ENCODE results near the gene GNG14.

DNA sequence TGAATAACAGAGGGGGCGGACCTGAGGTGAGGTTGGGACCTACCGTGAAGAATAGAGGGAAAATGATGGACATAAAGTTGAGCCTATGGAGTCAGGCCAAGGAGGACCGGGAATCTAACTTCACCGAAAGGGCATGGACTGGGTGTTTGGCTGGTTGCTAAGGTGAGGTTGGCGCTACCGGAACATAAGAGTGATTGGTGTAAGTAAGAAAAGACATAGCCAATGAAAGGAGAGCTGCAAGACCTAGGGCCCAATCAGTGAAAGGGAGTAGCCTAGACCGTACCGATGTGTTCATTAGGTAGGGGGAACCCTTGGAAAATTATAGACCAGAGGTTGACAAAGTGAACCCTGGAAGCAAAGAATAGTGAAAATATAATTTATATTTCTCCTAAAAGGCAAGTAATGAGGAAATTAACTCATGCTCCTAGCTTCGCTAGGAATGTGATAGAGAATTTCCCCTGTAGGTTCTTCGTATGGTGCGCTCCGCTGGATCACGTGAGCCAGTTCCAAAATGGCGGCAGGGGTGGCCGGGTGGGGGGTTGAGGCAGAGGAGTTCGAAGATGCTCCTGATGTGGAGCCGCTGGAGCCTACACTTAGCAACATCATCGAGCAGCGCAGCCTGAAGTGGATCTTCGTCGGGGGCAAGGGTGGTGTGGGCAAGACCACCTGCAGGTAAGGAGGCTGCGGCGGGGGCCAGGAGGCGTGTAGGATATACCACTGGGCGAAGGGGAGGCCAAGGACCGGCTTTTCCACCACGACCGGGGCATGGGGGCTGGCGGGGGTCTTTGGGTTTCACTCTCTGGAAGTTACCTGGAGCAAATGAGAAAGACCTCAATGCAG lies 49.4 kb downstream of the GNG14 start, which contains the start of gene GET3:
- TF ChIP-seq CTCF (IDR thresholded peaks at IDR 0.05; ENCODE audit: poor library complexity) (no peak), EZH2 (IDR thresholded peaks at IDR 0.05; ENCODE audit: borderline replicate concordance) (no peak)

Data from hepatocyte (in vitro differentiated cells).